Choroid plexus epithelial cell (primary cell): ENCODE data around the gene MYL12A.

Experiments used
- DNase-seq: peaks from one replicate; pipeline ENCODE4 v3.0.0-alpha.2; 2010; ENCODE audit warnings: low read depth
- H3K4me3 ChIP-seq: 2 replicates; pipeline ENCODE4 v1.5.1; 2011; ENCODE audit warnings: low read depth, mild to moderate bottlenecking, control low read depth, low read length, moderate library complexity
- TF ChIP-seq, protein P1 (sequence below): conservative IDR thresholded peaks from 2 replicates; pipeline ENCODE4 v1.5.1; 2011; ENCODE audit warnings: low read depth, mild to moderate bottlenecking, control low read depth, inconsistent platforms, low read length, moderate library complexity

Gene MYL12A

DNA sequence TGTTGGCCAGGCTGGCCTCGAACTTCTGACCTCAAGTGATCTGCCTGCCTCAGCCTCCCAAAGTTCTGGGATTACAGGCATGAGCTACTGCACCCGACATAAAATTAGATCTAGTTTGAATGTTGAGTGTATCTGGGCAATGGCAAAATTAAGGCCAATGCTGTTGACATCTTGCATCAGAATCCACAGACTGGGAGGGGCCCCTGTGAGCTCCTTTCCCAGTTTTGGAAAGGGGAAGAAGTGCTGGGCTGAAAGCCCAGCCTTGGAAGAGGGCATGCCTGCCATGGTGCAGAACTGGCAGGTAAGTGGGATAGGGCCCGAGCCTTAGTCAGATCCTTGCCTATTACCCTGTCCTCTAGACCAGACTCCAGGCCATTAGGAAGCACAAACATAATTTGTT is 23.4 kb upstream of the MYL12A start:
- H3K4me3 ChIP-seq: no peak overlapping the region
- DNase-seq: no peak
- TF ChIP-seq, protein P1, sequence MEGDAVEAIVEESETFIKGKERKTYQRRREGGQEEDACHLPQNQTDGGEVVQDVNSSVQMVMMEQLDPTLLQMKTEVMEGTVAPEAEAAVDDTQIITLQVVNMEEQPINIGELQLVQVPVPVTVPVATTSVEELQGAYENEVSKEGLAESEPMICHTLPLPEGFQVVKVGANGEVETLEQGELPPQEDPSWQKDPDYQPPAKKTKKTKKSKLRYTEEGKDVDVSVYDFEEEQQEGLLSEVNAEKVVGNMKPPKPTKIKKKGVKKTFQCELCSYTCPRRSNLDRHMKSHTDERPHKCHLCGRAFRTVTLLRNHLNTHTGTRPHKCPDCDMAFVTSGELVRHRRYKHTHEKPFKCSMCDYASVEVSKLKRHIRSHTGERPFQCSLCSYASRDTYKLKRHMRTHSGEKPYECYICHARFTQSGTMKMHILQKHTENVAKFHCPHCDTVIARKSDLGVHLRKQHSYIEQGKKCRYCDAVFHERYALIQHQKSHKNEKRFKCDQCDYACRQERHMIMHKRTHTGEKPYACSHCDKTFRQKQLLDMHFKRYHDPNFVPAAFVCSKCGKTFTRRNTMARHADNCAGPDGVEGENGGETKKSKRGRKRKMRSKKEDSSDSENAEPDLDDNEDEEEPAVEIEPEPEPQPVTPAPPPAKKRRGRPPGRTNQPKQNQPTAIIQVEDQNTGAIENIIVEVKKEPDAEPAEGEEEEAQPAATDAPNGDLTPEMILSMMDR: no peak

DNA sequence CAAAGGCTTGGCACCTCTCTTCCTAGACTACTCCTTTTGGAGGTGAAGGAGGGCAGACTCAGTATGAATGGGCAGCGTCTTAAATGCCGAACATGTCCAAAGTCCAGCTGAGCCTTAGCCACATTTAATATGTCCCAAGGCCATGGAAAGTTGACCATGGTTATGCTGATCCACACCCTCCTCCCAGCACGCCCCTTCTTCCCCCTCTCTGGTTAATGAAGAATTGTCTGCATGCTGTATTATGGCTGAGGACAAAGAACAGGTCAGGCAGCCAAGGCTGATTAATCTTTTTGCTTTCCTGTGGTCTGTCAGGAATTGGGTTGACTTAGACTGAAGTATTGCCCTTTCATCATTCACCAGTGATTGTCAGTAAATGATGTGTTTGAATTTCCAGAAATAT is 22.0 kb upstream of the MYL12A start:
- TF ChIP-seq, protein P1: no peak
- DNase-seq: no peak
- no peak overlapping the region for H3K4me3 ChIP-seq

DNA sequence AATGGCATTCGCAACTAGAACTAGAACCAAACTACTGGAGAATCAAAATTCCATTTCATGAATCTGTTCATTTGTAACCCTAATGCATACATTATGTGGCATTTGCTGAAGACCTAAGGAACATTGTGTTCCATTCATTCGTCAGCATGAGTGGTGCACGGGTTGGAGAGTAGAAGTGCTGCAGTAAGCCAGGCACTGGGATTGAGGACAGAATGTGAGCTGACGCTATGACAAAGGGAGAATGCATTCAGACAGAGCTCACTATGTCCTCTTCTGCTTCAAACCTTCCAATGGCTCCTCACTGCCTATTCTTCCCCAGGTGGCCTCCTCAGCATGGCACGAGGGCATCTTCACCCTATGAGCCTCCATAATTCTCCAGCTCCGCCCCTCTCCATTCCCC is 21.6 kb upstream of the MYL12A start:
- TF ChIP-seq, protein P1: no peak
- DNase-seq: no peak

DNA sequence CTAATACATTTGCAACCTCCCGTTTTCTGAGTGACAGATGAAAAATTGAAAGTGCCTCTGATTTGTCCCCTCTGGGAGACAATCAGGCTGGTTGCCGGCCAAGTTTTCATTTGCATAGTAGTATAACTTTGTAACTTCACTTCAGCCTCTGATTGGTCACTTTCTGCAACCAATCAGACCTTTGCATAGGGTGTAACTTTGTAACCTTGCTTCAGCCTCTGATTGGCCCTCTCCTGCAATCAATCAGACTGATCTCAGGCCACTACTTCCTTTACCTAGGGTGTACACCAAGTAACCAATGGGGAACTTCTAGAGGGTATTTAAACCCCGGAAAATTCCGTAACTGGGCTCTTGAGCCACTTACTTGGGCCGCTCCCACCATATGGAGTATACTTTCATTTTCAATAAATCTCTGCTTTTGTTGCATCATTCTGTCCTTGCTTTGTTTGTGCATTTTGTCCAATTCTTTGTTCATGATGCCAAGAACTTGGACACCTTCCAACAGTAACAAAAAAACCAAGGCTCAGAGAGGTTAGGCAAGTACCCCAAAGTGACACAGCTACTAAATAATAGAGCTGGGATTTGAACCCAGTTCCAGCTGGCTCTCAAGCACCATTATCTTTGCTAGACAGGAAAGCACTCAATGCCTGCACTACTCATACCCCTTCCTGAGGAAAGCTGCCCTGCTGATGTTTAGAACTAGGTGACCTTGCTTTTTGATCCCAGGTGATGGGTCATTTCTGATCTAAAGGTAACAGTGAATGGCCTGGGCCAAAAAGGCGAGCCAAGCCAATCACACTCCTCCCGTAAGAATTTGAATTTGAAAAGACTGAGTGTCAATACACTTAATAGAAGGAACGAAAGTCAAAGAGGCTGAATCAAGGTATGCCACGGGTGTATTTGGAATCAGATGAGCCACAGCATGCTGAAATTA is 16.9 kb upstream of the MYL12A start:
- TF ChIP-seq, protein P1: no peak
- DNase-seq: peak; percentile 63
- no peak overlapping the region for H3K4me3 ChIP-seq

More for the DNA sequence above, 21.6 kb upstream of the MYL12A start:
- no peak overlapping the region for H3K4me3 ChIP-seq

DNA sequence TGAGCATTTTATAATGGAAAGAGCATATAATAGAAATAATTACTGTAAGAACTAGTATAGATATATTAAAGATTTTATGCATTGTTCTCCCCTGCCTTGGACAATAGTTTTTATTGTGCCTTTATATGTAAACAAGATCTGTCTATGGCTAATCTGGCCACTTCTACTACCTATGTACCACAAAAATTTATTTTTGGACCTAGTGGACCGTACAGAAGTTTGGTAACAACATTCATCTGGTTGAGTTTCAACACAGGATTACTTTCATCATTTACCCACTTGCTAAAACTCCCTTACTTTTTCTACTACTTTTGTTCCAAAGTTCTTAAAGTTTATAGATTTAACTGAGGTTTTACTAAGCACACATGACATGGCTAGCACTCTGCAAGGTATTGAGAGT is 14.6 kb upstream of the MYL12A start:
- TF ChIP-seq, protein P1: no peak
- DNase-seq: no peak
- H3K4me3 ChIP-seq: no peak overlapping the region

DNA sequence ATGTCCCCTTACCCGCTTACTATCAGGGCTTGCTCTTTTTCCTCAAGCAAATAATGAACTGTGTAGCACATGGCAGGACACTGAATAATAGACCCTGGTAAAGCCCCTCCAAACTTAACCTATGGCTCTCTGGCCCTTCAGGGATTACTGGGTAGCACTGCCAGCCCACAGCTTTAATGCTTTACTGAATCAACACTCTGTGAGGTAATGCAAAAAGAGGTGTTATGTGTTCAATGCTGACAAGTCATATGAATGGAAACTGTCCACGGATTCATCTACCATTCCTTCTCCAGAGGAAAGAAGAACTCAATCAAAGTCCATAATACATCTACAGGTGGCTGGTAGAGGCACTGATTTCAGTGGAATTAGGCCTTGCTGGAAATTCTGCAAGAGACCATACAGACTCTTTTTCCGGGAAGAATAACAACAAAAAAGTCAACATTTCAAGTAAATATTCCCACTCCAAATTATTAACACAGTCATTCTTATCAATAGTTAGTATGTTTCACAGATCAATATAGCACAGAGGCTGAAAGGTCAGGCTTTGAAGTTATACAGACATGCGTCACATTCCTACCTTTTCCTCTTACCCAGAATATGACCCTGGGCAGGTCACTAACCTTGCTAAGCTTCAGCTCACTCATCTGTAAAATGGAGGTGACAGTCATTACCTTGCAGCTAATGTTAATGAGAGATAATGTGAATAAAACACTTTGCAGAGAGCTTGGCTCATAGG is 14.0 kb upstream of the MYL12A start:
- no peak for DNase-seq
- no peak overlapping the region for H3K4me3 ChIP-seq
- TF ChIP-seq, protein P1: no peak
